GM19239 (cell line): ENCODE measurements around the gene SLC44A2.

Experiments used
- DNase-seq: peaks from one replicate; pipeline ENCODE4 v3.0.0; 2011; ENCODE audit warnings: low spot score; ENCODE audit not compliant: insufficient read length
- FAIRE-seq: peaks from 2 replicates; lab custom pipeline; 2011; peaks lifted over from hg19 to GRCh38; lab: Jason Lieb, UNC

Gene SLC44A2

DNA sequence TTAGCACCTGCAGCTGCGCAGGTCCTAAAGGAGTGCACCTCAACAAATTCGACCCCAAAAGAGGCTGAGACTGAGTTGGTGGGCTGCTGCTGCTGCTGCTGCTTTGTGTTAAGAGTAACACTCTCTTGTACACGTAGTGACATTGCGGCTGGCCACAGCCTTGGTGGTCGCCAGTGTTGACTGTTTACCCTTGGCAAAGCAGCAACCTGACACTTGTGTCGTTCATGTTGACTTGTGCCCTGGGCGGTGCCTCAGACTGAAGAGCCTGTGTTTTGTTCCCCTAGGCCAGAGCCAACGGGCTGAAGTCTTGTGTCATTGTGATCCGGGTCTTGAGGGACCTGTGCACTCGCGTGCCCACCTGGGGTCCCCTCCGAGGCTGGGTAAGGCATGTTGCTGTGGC lies 53.5 kb downstream of the SLC44A2 start:
- DNase-seq (no peak), FAIRE-seq (no peak)

GRCh38 chr19:10679743-10680142 lies 54.4 kb downstream of the SLC44A2 start:
- DNase-seq (no peak), FAIRE-seq (no peak)

- no peak for FAIRE-seq
- no peak for DNase-seq
Observed at GRCh38 chr19:10680545-10681135, 55.3 kb downstream of the SLC44A2 start.

DNA sequence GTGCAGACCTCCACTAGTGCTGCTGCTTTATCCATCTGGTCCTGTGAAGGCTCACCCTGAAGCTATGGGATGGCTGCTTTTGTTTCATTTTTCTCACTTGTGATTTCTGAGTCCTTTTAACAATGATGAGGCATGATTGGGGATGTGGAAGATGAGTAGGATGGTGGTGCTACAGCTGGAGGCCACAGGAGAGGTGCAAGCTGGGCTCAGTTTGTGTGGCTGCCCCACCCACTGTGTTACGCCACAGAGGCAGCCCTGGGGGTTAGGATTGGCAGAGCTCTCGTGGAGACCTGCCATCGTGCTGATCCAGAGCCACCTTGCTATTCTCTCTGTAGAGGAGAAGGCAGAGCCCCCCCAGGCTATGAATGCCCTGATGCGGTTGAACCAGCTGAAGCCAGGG lies 56.3 kb downstream of the SLC44A2 start:
- no peak for FAIRE-seq

DNA sequence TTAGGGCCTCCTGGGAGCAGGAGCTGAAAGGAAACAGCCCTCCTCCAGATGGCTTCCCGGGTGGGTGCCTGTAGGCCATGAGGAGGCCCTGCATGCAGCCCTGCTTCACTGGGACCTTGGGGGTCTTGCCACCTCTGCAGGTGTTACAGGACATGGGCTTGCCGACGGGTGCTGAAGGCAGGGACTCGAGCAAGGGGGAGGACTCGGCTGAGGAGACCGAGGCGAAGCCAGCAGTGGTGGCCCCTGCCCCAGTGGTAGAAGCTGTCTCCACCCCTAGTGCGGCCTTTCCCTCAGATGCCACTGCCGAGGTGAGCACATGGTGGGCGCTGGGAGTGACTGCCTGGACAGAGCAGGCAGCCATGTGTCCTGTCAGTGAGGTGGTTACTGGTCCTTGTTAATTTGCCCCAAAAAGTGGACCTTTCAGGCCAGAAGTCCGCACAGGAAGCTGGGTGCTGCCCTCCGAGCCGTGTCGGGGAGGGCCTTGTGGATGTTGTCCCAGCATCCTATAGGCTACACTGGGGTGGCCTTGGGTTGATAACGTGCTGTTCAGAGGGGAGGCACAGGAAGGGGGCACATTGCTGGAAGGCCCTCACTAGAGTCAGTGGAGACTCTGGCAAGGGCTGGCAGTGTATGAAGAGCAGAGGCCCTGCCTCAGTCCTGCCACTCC lies 57.2 kb downstream of the SLC44A2 start:
- FAIRE-seq = no peak
- no peak for DNase-seq

More for the DNA sequence above, 56.3 kb downstream of the SLC44A2 start:
- no peak for DNase-seq

DNA sequence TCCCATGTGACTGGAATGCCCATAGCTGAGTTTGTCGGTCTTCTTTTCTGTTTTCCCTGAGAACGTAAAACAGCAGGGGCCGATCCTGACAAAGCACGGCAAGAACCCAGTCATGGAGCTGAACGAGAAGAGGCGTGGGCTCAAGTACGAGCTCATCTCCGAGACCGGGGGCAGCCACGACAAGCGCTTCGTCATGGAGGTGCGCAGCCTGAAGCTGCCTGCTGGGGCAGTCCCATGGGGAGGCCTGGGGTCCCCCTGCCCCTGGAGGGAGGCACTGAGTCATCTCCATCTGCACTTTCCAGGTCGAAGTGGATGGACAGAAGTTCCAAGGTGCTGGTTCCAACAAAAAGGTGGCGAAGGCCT lies 57.7 kb downstream of the SLC44A2 start:
- FAIRE-seq (no peak), DNase-seq (no peak)

DNA sequence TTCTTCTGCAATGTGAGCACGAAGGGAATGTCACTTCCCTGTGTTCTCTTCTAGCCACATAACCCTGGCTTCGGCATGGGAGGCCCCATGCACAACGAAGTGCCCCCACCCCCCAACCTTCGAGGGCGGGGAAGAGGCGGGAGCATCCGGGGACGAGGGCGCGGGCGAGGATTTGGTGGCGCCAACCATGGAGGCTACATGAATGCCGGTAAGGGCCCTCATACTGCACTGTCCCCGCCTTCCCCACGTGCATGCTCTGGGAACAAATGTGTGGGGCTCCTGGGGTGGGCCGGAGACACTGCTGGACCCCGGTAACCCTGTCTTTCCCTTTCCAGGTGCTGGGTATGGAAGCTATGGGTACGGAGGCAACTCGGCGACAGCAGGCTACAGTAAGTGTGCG lies 58.2 kb downstream of the SLC44A2 start:
- FAIRE-seq (no peak), DNase-seq (no peak)

DNA sequence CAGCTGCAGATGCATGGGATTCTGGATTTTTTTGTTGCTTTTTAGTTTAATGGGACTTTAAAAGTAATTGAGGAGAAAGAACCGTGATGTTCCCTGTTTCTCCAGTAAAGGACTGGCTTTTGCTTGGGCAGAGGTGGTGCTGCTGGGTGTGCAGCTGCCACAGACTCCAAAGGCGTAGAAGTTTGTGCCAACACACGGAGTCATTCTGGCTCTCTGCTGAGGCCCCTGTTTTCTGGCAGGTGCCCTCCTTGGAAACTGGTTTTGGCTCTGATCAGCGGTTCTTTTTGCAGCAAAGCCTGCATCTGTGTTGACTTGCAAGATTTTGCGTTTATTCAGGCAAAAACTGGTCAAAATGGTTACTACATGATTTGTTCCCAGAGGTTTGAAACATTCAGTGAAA lies 59.9 kb downstream of the SLC44A2 start:
- FAIRE-seq = no peak
- DNase-seq = no peak

DNA sequence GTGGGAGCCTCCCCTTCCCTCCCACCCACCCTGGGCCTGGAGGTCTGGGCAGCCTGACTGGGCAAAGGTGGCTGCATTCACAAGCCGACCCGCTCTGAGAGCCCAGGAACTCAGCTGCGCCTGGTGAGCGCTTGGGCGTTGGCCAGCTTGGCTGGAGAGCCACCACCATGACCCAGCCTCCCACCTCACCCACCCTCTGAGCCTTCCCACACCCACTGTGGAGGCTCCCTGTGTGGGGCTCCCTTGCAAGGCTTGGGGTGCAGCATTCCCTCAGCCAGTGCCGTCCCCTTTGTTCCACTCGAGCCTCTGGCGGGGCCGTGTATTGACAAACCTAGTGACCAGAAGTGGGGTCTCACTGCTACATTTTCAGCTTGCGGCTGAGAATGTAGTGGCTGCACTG lies 60.8 kb downstream of the SLC44A2 start:
- FAIRE-seq = no peak
- DNase-seq = no peak

DNA sequence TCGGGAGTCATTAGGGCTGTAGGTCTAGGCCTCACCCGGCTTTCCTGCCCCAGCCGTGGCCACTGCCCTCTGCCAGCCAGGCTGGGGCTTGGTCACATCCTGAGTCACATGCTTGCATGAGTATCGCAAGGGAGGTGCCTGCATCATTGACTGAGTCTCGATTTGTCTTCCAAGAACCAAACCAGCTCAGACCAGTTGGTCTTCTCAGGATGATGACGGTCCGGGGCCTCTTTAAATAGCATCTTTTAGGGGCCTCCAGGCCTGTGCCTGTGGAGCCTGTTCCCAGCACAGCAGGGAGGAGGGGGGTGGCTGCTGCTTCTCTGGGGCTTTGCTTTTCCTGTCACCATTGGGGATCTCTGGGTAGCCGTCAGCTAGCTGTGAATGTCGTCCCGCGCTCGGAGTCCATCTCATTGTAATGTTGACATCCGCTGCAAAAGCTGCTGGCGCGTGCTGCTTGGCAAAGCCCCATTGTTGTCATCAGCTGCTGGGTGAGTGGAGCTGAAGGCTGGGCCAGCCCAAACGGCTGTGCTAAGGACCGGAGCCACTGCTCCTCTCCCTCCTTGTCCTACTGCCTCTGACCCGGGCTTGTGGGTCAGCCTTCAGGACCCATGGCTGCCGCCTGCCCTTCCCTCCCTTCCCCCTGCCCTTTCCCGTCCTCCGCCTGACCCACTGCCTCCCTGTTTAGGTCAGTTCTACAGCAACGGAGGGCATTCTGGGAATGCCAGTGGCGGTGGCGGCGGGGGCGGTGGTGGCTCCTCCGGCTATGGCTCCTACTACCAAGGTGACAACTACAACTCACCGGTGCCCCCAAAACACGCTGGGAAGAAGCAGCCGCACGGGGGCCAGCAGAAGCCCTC lies 61.5 kb downstream of the SLC44A2 start:
- FAIRE-seq = no peak
- no peak for DNase-seq

- DNase-seq = no peak
- no peak for FAIRE-seq
Observed at GRCh38 chr19:10687518-10688288, 62.4 kb downstream of the SLC44A2 start.

GRCh38 chr19:10688545-10689280 lies 63.4 kb downstream of the SLC44A2 start:
- FAIRE-seq = no peak
- no peak for DNase-seq

DNA sequence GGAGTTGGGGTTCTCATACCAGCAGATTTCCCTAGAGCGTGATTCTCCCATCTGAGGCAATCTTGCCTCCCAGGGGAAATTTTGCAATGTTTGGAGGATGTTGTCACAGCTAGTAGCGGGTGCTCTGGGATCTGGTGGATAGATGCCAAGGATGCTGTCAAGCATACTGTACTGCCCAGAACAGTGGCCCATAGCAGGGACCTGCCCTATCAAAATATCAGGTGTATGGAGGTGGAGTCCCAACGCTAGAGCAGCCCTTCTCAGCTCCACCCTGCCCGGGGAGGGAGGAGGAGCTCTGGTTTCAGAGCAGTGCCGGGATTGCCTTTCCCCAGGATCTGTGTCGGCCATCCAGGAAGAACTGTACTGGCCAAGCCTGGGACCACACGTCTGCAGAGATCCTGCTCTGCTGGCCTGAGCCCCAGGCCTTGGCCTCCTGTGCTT lies 65.0 kb downstream of the SLC44A2 start:
- FAIRE-seq (no peak), DNase-seq (no peak)

- no peak for DNase-seq
- no peak for FAIRE-seq
Observed at GRCh38 chr19:10691178-10691881, 66.0 kb downstream of the SLC44A2 start.

- no peak for FAIRE-seq
Observed at GRCh38 chr19:10691883-10692282, 66.5 kb downstream of the SLC44A2 start.

DNA sequence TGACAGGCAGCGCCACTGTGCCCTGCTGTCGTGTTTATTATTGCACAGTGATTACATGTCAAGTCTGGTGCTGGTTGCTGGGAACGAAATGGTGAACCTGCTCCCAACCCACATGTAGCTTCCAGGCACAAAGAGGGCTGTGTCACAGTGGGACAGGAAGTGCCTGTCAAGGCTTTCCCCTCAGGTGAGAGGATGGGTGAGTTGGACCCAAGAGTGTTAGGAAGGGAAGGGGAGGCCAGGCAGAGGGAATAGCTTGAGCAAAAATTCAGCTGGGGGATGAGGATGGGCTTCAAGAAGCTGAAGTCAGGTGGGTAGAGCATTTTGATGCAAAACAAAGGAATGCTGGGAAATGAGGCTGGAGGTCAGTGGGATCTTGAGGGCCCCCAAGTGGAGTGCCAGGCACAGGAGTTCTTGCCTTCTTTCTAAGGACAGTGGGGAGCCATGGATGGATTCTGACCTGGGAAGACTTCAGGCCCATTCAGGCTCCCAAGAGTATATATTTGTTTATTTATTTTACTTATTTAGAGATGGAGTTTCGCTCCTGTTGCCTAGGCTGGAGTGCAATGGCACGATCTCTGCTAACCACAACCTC lies 67.4 kb downstream of the SLC44A2 start:
- FAIRE-seq (no peak), DNase-seq (no peak)

More at GRCh38 chr19:10691883-10692282, 66.5 kb downstream of the SLC44A2 start:
- no peak for DNase-seq
